A673 (cell line): ENCODE results near the gene DGCR8. TPM values are rescaled to one million over a fixed set of nuclear protein-coding genes. Genes with fewer than 3 reads are reported as not detected.

Experiments
- BruUV-seq: library from RNA; stranded (reverse); fragments of 400-500 nt; replicated peaks from 2 replicates; lab custom pipeline; 2021; lab: Mats Ljungman, UMichigan
- CTCF ChIA-PET: fragments of 300-600 bp; sonication (Branson Sonifier 250); formaldehyde crosslinking; loops from one replicate; lab custom pipeline; 2022; ENCODE audit warnings: antibody characterized with exemption; lab: Charles Lee
- POLR2A ChIA-PET: fragments of 300-600 bp; sonication (Branson Sonifier 250); formaldehyde crosslinking; loops from one replicate; lab custom pipeline; 2022; ENCODE audit warnings: antibody characterized with exemption; ENCODE audit not compliant: low non-redundant PET; lab: Charles Lee
- DNase-seq: peaks from one replicate; pipeline ENCODE4 v3.0.0-alpha.2; 2015; ENCODE audit warnings: low spot score
- H3K27ac ChIP-seq: fragments of 200-600 bp; sonication (generic); 2 replicates; pipeline ENCODE4 v1.5.1; 2016; ENCODE audit warnings: mixed run types, low read depth, mild to moderate bottlenecking, mixed read lengths, antibody characterized with exemption, low read length; ENCODE audit not compliant: poor library complexity, severe bottlenecking
- H3K27me3 ChIP-seq: fragments of 200-600 bp; sonication (generic); replicated peaks from 2 replicates; pipeline ENCODE4 v1.6.1; 2017; ENCODE audit warnings: mixed run types, low read depth, mild to moderate bottlenecking, mixed read lengths, antibody characterized with exemption, low read length; ENCODE audit not compliant: insufficient read depth, poor library complexity
- H3K36me3 ChIP-seq: fragments of 200-600 bp; sonication (generic); 2 replicates; pipeline ENCODE4 v1.6.1; 2016; ENCODE audit warnings: mixed run types, mild to moderate bottlenecking, mixed read lengths, antibody characterized with exemption, low read length; ENCODE audit not compliant: insufficient read depth, poor library complexity, severe bottlenecking
- H3K4me1 ChIP-seq: fragments of 200-600 bp; sonication (generic); 2 replicates; pipeline ENCODE4 v1.6.1; 2017; ENCODE audit warnings: mixed run types, mild to moderate bottlenecking, mixed read lengths, antibody characterized with exemption, low read length; ENCODE audit not compliant: insufficient read depth, poor library complexity, severe bottlenecking
- H3K4me3 ChIP-seq: fragments of 200-600 bp; sonication (generic); 2 replicates; pipeline ENCODE4 v1.5.1; 2016; ENCODE audit warnings: low read depth, mixed run types, mild to moderate bottlenecking, mixed read lengths, low read length; ENCODE audit not compliant: poor library complexity, severe bottlenecking
- H3K9me3 ChIP-seq: fragments of 200-600 bp; sonication (generic); 2 replicates; pipeline ENCODE4 v1.6.1; 2016; ENCODE audit warnings: mixed run types, low read depth, mild to moderate bottlenecking, mixed read lengths, antibody characterized with exemption, low read length; ENCODE audit not compliant: poor library complexity, severe bottlenecking
- CTCF ChIP-seq: fragments of 300-800, 200-600 bp; sonication (generic); conservative IDR thresholded peaks from 2 replicates; pipeline ENCODE4 v1.5.1; 2017; ENCODE audit warnings: low read depth, mild to moderate bottlenecking, antibody characterized with exemption, low read length, moderate library complexity, mixed read lengths
- EZH2 ChIP-seq: fragments of 200-600 bp; sonication (generic); IDR thresholded peaks from 2 replicates; pipeline ENCODE4 v1.6.1; 2017; ENCODE audit warnings: borderline replicate concordance, low read depth, mild to moderate bottlenecking, mixed read lengths, antibody characterized with exemption, low read length; ENCODE audit not compliant: poor library complexity, severe bottlenecking
- intact Hi-C: fragments of 100-400 bp; cut with micrococcal nuclease; formaldehyde crosslinking; loops from one replicate; pipeline ENCODE4 v1.10.0; 2022; ENCODE audit not compliant: unreplicated experiment
- total RNA-seq: library from RNA; stranded (reverse); gene quantifications from 2 replicates; pipeline ENCODE4 v1.2.3, GENCODE V29; 2021

DGCR8 gene
- total RNA-seq, 1 experiment from 2014 or later = 63.2 TPM

GRCh38 chr22:20123366-20124082, 43.5 kb downstream of the DGCR8 start:
- Histone ChIP-seq H3K4me1 (peaks cover 8% of the 10 kb centered on the region), H3K4me3 (no peak overlapping the region), H3K9me3 (no peaks in the 10 kb centered on the region), H3K36me3 (peaks cover 91% of the 10 kb centered on the region), H3K27ac (no peak overlapping the region), H3K27me3 (no peaks in the 10 kb centered on the region)
- TF ChIP-seq EZH2 (no peak), CTCF (no peak)
- ChIA-PET CTCF (no interaction called here), POLR2A (no interaction called here)
- no TSS peak for BruUV-seq
- intact Hi-C loops = no loop called here
- DNase-seq = no peak

- H3K4me1 ChIP-seq = peaks cover 1% of the 10 kb centered on the region
- intact Hi-C loops = no loop called here
- no peak overlapping the region for H3K4me3 ChIP-seq
- peaks cover 84% of the 10 kb centered on the region for H3K36me3 ChIP-seq
- CTCF ChIA-PET = no interaction called here
- H3K27me3 ChIP-seq = no peaks in the 10 kb centered on the region
- TF ChIP-seq EZH2 (no peak), CTCF (no peak)
- POLR2A ChIA-PET = no interaction called here
- DNase-seq = no peak
- no peaks in the 10 kb centered on the region for H3K9me3 ChIP-seq
- BruUV-seq = no TSS peak
- no peak overlapping the region for H3K27ac ChIP-seq
Measured at GRCh38 chr22:20124083-20124787, 44.2 kb downstream of the DGCR8 start.

- Histone ChIP-seq H3K36me3 (peaks cover 71% of the 10 kb centered on the region), H3K9me3 (no peaks in the 10 kb centered on the region), H3K27ac (no peak overlapping the region), H3K27me3 (no peaks in the 10 kb centered on the region), H3K4me3 (no peak overlapping the region), H3K4me1 (peaks cover 1% of the 10 kb centered on the region)
- ChIA-PET POLR2A (no interaction called here), CTCF (no interaction called here)
- intact Hi-C loops = loop anchor here (5.0 kb wide), 1 partner anchor 153 kb away; no protein-coding TSS in a partner anchor
- TF ChIP-seq CTCF (no peak), EZH2 (no peak)
- no peak for DNase-seq
- BruUV-seq = no TSS peak
Measured at GRCh38 chr22:20125201-20126174, 45.4 kb downstream of the DGCR8 start.
